Activated naive CD8-positive, alpha-beta T cell (primary cell): ENCODE results near the gene DNAAF1.
"Not testable (repeated sequence)": the region's sequence is repeated elsewhere in the genome, so short reads cannot be mapped to it uniquely, and the experiment has no call there.

Source experiments
- H3K27ac Mint-ChIP-seq: one replicate; pipeline ENCODE4 v1.8.0; 2021; ENCODE audit warnings: mixed read lengths
- H3K27me3 Mint-ChIP-seq: one replicate; pipeline ENCODE4 v1.8.0; 2021; ENCODE audit warnings: mixed read lengths
- H3K36me3 Mint-ChIP-seq: one replicate; pipeline ENCODE4 v1.8.0; 2021; ENCODE audit warnings: mixed read lengths
- H3K4me1 Mint-ChIP-seq: one replicate; pipeline ENCODE4 v1.8.0; 2021; ENCODE audit warnings: low read depth, mixed read lengths
- H3K4me3 Mint-ChIP-seq: one replicate; pipeline ENCODE4 v1.8.0; 2021; ENCODE audit warnings: mild to moderate bottlenecking, mixed read lengths
- H3K9me3 Mint-ChIP-seq: one replicate; pipeline ENCODE4 v1.8.0; 2021; ENCODE audit warnings: low read depth, mixed read lengths

DNAAF1 gene

GRCh38 chr16:84144859-84145639, at the start of gene DNAAF1, which contains the start of gene HSDL1:
DNAAF1 (plus strand) TSS chr16:84145308; CDS start chr16:84145441, 133 bp downstream.
HSDL1 (minus strand) TSS chr16:84145177; CDS start chr16:84131321, 13,856 bp downstream.
- Mint-ChIP-seq H3K27ac (peak within 1 kb of the TSS; percentile 87), H3K9me3 (no peaks in the 10 kb centered on the region), H3K4me1 (peaks cover 18% of the 10 kb centered on the region)

GRCh38 chr16:84095466-84095865, 49.6 kb upstream of the DNAAF1 start:
- Mint-ChIP-seq H3K4me3 (no peak overlapping the region), H3K9me3 (no peaks in the 10 kb centered on the region), H3K4me1 (peaks cover 15% of the 10 kb centered on the region), H3K36me3 (peaks cover 12% of the 10 kb centered on the region), H3K27ac (peak overlapping the region; percentile 7), H3K27me3 (no peaks in the 10 kb centered on the region)

More at GRCh38 chr16:84144859-84145639, at the start of gene DNAAF1, which contains the start of gene HSDL1:
- H3K27me3 Mint-ChIP-seq = no peaks in the 10 kb centered on the region
- peak within 1 kb of the TSS; percentile 95 for H3K4me3 Mint-ChIP-seq
- no peaks in the 10 kb centered on the region for H3K36me3 Mint-ChIP-seq

GRCh38 chr16:84096447-84097005, 48.6 kb upstream of the DNAAF1 start:
- H3K27me3 Mint-ChIP-seq = no peaks in the 10 kb centered on the region
- no peak overlapping the region for H3K27ac Mint-ChIP-seq
- H3K4me1 Mint-ChIP-seq = peaks cover 16% of the 10 kb centered on the region
- H3K9me3 Mint-ChIP-seq = no peaks in the 10 kb centered on the region
- peaks cover 11% of the 10 kb centered on the region for H3K36me3 Mint-ChIP-seq
- H3K4me3 Mint-ChIP-seq = no peak overlapping the region

- Mint-ChIP-seq H3K9me3 (no peaks in the 10 kb centered on the region), H3K27me3 (no peaks in the 10 kb centered on the region), H3K36me3 (peaks cover 10% of the 10 kb centered on the region), H3K4me1 (peaks cover 32% of the 10 kb centered on the region), H3K27ac (no peak overlapping the region), H3K4me3 (no peak overlapping the region)
Observed at GRCh38 chr16:84098939-84099338, 46.2 kb upstream of the DNAAF1 start.

GRCh38 chr16:84103678-84104077, 41.4 kb upstream of the DNAAF1 start:
- Mint-ChIP-seq H3K27me3 (no peaks in the 10 kb centered on the region), H3K4me3 (no peak overlapping the region), H3K36me3 (peaks cover 6% of the 10 kb centered on the region), H3K27ac (peak overlapping the region; percentile 0), H3K4me1 (peaks cover 52% of the 10 kb centered on the region), H3K9me3 (no peaks in the 10 kb centered on the region)

GRCh38 chr16:84104231-84104630, 40.9 kb upstream of the DNAAF1 start:
- Mint-ChIP-seq H3K9me3 (no peaks in the 10 kb centered on the region), H3K27me3 (no peaks in the 10 kb centered on the region), H3K4me1 (peaks cover 52% of the 10 kb centered on the region), H3K36me3 (peaks cover 4% of the 10 kb centered on the region), H3K4me3 (no peak overlapping the region), H3K27ac (peak overlapping the region; percentile 23)

GRCh38 chr16:84105301-84105815, 39.8 kb upstream of the DNAAF1 start:
- Mint-ChIP-seq H3K4me1 (peaks cover 50% of the 10 kb centered on the region), H3K9me3 (no peaks in the 10 kb centered on the region), H3K36me3 (peaks cover 4% of the 10 kb centered on the region), H3K27me3 (no peaks in the 10 kb centered on the region), H3K4me3 (no peak overlapping the region), H3K27ac (peak overlapping the region; percentile 24)

- peaks cover 58% of the 10 kb centered on the region for H3K4me1 Mint-ChIP-seq
- peaks cover 4% of the 10 kb centered on the region for H3K36me3 Mint-ChIP-seq
- no peaks in the 10 kb centered on the region for H3K27me3 Mint-ChIP-seq
- H3K9me3 Mint-ChIP-seq = no peaks in the 10 kb centered on the region
- peak overlapping the region; percentile 89 for H3K27ac Mint-ChIP-seq
- no peak overlapping the region for H3K4me3 Mint-ChIP-seq
Observed at GRCh38 chr16:84105948-84106740, 39.0 kb upstream of the DNAAF1 start.

- H3K9me3 Mint-ChIP-seq = no peaks in the 10 kb centered on the region
- no peak overlapping the region for H3K4me3 Mint-ChIP-seq
- no peaks in the 10 kb centered on the region for H3K27me3 Mint-ChIP-seq
- no peaks in the 10 kb centered on the region for H3K36me3 Mint-ChIP-seq
- peaks cover 56% of the 10 kb centered on the region for H3K4me1 Mint-ChIP-seq
- peak overlapping the region; percentile 25 for H3K27ac Mint-ChIP-seq
Observed at GRCh38 chr16:84107921-84108320, 37.2 kb upstream of the DNAAF1 start.

GRCh38 chr16:84109598-84110335, 35.3 kb upstream of the DNAAF1 start:
- Mint-ChIP-seq H3K4me3 (no peak overlapping the region), H3K36me3 (no peaks in the 10 kb centered on the region), H3K27ac (peak overlapping the region; percentile 10), H3K27me3 (no peaks in the 10 kb centered on the region), H3K9me3 (no peaks in the 10 kb centered on the region), H3K4me1 (peaks cover 55% of the 10 kb centered on the region)

GRCh38 chr16:84110527-84110926, 34.6 kb upstream of the DNAAF1 start:
- H3K4me1 Mint-ChIP-seq = peaks cover 56% of the 10 kb centered on the region
- H3K4me3 Mint-ChIP-seq = no peak overlapping the region
- H3K27ac Mint-ChIP-seq = no peak overlapping the region

GRCh38 chr16:84111525-84111924, 33.6 kb upstream of the DNAAF1 start:
- H3K4me1 Mint-ChIP-seq = peaks cover 53% of the 10 kb centered on the region
- H3K36me3 Mint-ChIP-seq = no peaks in the 10 kb centered on the region
- no peaks in the 10 kb centered on the region for H3K9me3 Mint-ChIP-seq
- H3K27ac Mint-ChIP-seq = peak overlapping the region; percentile 77
- H3K27me3 Mint-ChIP-seq = no peaks in the 10 kb centered on the region
- no peak overlapping the region for H3K4me3 Mint-ChIP-seq

More at GRCh38 chr16:84110527-84110926, 34.6 kb upstream of the DNAAF1 start:
- no peaks in the 10 kb centered on the region for H3K27me3 Mint-ChIP-seq
- H3K9me3 Mint-ChIP-seq = no peaks in the 10 kb centered on the region
- no peaks in the 10 kb centered on the region for H3K36me3 Mint-ChIP-seq

GRCh38 chr16:84111949-84112348, 33.2 kb upstream of the DNAAF1 start:
- H3K36me3 Mint-ChIP-seq, H3K4me3 Mint-ChIP-seq, H3K27me3 Mint-ChIP-seq, H3K9me3 Mint-ChIP-seq: not testable (repeated sequence)
- Mint-ChIP-seq H3K4me1 (peaks cover 49% of the 10 kb centered on the region), H3K27ac (peak overlapping the region; percentile 22)
